HG03095 (cell line): ENCODE data around the gene GAS2L2.
A peak's percentile ranks its signal among the peaks of the same experiment; 100 is the strongest.
"Not testable (repeated sequence)": the region's sequence is repeated elsewhere in the genome, so short reads cannot be mapped to it uniquely, and the experiment has no call there.

ENCODE experiments used
- ATAC-seq: cut with Tn5 transposase; IDR thresholded peaks from one replicate; pipeline ENCODE4 v1.9.1; 2021; ENCODE audit warnings: moderate library complexity; ENCODE audit not compliant: unreplicated experiment

Gene GAS2L2

GRCh38 chr17:35773679-35774425, 20.8 kb upstream of the GAS2L2 start:
- ATAC-seq = no peak

- ATAC-seq = no peak
Observed at GRCh38 chr17:35773129-35773528, 20.1 kb upstream of the GAS2L2 start.

GRCh38 chr17:35769895-35770486, 17.0 kb upstream of the GAS2L2 start:
- ATAC-seq = no peak

GRCh38 chr17:35768797-35769196, 15.8 kb upstream of the GAS2L2 start:
- ATAC-seq = no peak

GRCh38 chr17:35766903-35767510, 14.0 kb upstream of the GAS2L2 start:
- ATAC-seq = no peak

GRCh38 chr17:35766489-35766877, 13.4 kb upstream of the GAS2L2 start:
- ATAC-seq = no peak

GRCh38 chr17:35765756-35766488, 12.9 kb upstream of the GAS2L2 start:
- ATAC-seq = no peak

GRCh38 chr17:35765086-35765710, 12.2 kb upstream of the GAS2L2 start:
- no peak for ATAC-seq

GRCh38 chr17:35764123-35764991, 11.3 kb upstream of the GAS2L2 start:
- peak; percentile 87 for ATAC-seq

GRCh38 chr17:35763767-35764122, 10.7 kb upstream of the GAS2L2 start:
- ATAC-seq = no peak

GRCh38 chr17:35761601-35762000, 8.6 kb upstream of the GAS2L2 start:
- no peak for ATAC-seq

- ATAC-seq = no peak
Observed at GRCh38 chr17:35760587-35760986, 7.5 kb upstream of the GAS2L2 start, which contains the start of gene C17orf50. C17orf50 (plus strand) TSS chr17:35760887; CDS start chr17:35760942, 55 bp downstream.

- ATAC-seq = no peak
Observed at GRCh38 chr17:35757243-35757642, 4.2 kb upstream of the GAS2L2 start.

GRCh38 chr17:35752471-35752870, 568 bp downstream of the GAS2L2 start:
- ATAC-seq = no peak

- not testable (repeated sequence) for ATAC-seq
Observed at GRCh38 chr17:35751541-35751940, 1.5 kb downstream of the GAS2L2 start.

- ATAC-seq = no peak
Observed at GRCh38 chr17:35750526-35751395, 2.3 kb downstream of the GAS2L2 start.

GRCh38 chr17:35749560-35750412, 3.3 kb downstream of the GAS2L2 start:
- ATAC-seq = no peak

GRCh38 chr17:35748979-35749378, 4.1 kb downstream of the GAS2L2 start:
- ATAC-seq = no peak
